ACC112 (cell line): ENCODE data around the gene CAAP1.
"Not testable (repeated sequence)": the region's sequence is repeated elsewhere in the genome, so short reads cannot be mapped to it uniquely, and the experiment has no call there.

ENCODE experiments used
- H2AFZ ChIP-seq: fragments of 200-600 bp; sonication (generic); one replicate; pipeline ENCODE4 v1.6.0; 2017; ENCODE audit warnings: antibody characterized with exemption, low read length; ENCODE audit not compliant: unreplicated experiment
- H3K27ac ChIP-seq: fragments of 200-600 bp; sonication (generic); 2 replicates; pipeline ENCODE4 v1.5.1; 2014; ENCODE audit warnings: low read depth, mild to moderate bottlenecking, antibody characterized with exemption, low read length, moderate library complexity
- H3K27me3 ChIP-seq: fragments of 200-600 bp; sonication (generic); 2 replicates; pipeline ENCODE4 v1.6.1; 2014; ENCODE audit warnings: mild to moderate bottlenecking, antibody characterized with exemption, low read length, moderate library complexity, mixed read lengths; ENCODE audit not compliant: insufficient read depth
- H3K36me3 ChIP-seq: fragments of 200-600 bp; sonication (generic); 2 replicates; pipeline ENCODE4 v1.6.1; 2016; ENCODE audit warnings: mild to moderate bottlenecking, antibody characterized with exemption, low read length, moderate library complexity, mixed read lengths; ENCODE audit not compliant: insufficient read depth
- H3K4me1 ChIP-seq: fragments of 200-600 bp; sonication (generic); one replicate; pipeline ENCODE4 v1.6.1; 2016; ENCODE audit warnings: low read length, mixed read lengths; ENCODE audit not compliant: insufficient read depth, unreplicated experiment, control insufficient read depth
- H3K4me3 ChIP-seq: fragments of 200-600 bp; sonication (generic); 2 replicates; pipeline ENCODE4 v1.5.1; 2014; ENCODE audit warnings: mild to moderate bottlenecking, low read depth, low read length
- H3K79me2 ChIP-seq: fragments of 200-600 bp; sonication (generic); one replicate; pipeline ENCODE4 v1.6.0; 2016; ENCODE audit warnings: low read length; ENCODE audit not compliant: control insufficient read depth, unreplicated experiment, insufficient read depth

CAAP1 gene

GRCh38 chr9:26904070-26904469 is 11.5 kb upstream of the CAAP1 start:
- Histone ChIP-seq H3K36me3 (peaks cover 16% of the 10 kb centered on the region), H3K27me3 (no peaks in the 10 kb centered on the region), H3K27ac (no peak overlapping the region), H3K4me1 (no peaks in the 10 kb centered on the region), H2AFZ (no peak overlapping the region), H3K4me3 (no peak overlapping the region), H3K79me2 (no peaks in the 10 kb centered on the region)

DNA sequence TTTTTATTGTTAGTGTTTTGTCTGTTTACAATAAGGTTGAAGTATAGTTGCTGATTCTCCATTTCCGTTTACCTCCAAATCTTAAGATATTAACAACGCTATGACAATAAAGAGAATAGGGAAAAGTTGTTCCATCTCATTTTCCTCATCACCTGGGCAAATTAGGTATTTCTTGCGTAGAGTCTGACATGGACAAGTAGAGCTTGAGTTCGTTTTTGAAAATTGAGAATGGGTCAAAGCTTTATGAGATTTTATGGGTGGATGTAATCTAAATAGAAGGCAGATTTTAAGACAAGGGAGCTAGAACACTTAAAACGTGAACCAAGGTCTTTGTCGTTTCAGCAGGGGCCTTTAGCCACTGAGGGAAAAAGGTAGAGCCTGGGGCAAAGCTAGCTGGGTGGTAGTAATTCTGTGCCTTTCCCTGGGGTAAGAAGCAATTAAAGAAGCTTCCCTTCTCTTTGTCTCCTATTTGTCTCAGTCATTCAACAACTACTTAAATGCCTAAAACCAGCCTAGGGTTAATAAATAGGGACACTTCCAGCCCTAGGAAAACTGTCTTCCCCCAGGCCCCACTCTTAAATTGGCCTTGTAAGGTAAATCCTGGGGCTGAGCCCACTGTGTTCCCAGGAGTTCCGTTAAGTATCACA is 551 bp upstream of the CAAP1 start:
- Histone ChIP-seq H3K27me3 (no peaks in the 10 kb centered on the region), H3K36me3 (no peaks in the 10 kb centered on the region), H3K4me1 (peaks cover 16% of the 10 kb centered on the region), H2AFZ (peak overlapping the region; percentile 98), H3K4me3 (peak overlapping the region; percentile 90), H3K79me2 (peaks cover 33% of the 10 kb centered on the region), H3K27ac (peak overlapping the region; percentile 83)

- Histone ChIP-seq H2AFZ (peak overlapping the region; percentile 58), H3K27me3 (no peaks in the 10 kb centered on the region), H3K4me1 (peaks cover 19% of the 10 kb centered on the region), H3K79me2 (peaks cover 37% of the 10 kb centered on the region), H3K27ac (peak overlapping the region; percentile 83), H3K36me3 (no peaks in the 10 kb centered on the region), H3K4me3 (peak overlapping the region; percentile 90)
These were observed 876 bp downstream of the CAAP1 start for GRCh38 chr9:26891726-26892125.

- H3K36me3 ChIP-seq, result peaks cover 2% of the 10 kb centered on the region; the same call in 1 of the 2 replicates
- H3K27me3 ChIP-seq, result no peaks in the 10 kb centered on the region
- no peak overlapping the region for H2AFZ ChIP-seq
- peaks cover 40% of the 10 kb centered on the region for H3K79me2 ChIP-seq
- peaks cover 19% of the 10 kb centered on the region for H3K4me1 ChIP-seq
- H3K27ac ChIP-seq, result no peak overlapping the region
- H3K4me3 ChIP-seq, result no peak overlapping the region
These were observed 4.3 kb downstream of the CAAP1 start for GRCh38 chr9:26888271-26888670.

- H3K4me3 ChIP-seq, result no peak overlapping the region
- H3K36me3 ChIP-seq, result peaks cover 31% of the 10 kb centered on the region
These were observed 10.4 kb downstream of the CAAP1 start for GRCh38 chr9:26882154-26882553.

GRCh38 chr9:26880262-26880661 is 12.3 kb downstream of the CAAP1 start:
- no peaks in the 10 kb centered on the region for H3K27me3 ChIP-seq
- H2AFZ ChIP-seq, result no peak overlapping the region
- no peak overlapping the region for H3K4me3 ChIP-seq
- H3K36me3 ChIP-seq, result peaks cover 31% of the 10 kb centered on the region
- no peak overlapping the region for H3K27ac ChIP-seq
- no peaks in the 10 kb centered on the region for H3K4me1 ChIP-seq
- no peaks in the 10 kb centered on the region for H3K79me2 ChIP-seq

More at GRCh38 chr9:26882154-26882553, 10.4 kb downstream of the CAAP1 start:
- H3K4me1 ChIP-seq, result no peaks in the 10 kb centered on the region
- peaks cover 3% of the 10 kb centered on the region for H3K79me2 ChIP-seq
- H2AFZ ChIP-seq, result no peak overlapping the region
- no peaks in the 10 kb centered on the region for H3K27me3 ChIP-seq
- no peak overlapping the region for H3K27ac ChIP-seq

- not testable (repeated sequence) for H3K4me3 ChIP-seq, H3K79me2 ChIP-seq, H2AFZ ChIP-seq, H3K4me1 ChIP-seq, H3K27me3 ChIP-seq, H3K27ac ChIP-seq, H3K36me3 ChIP-seq
These were observed 17.4 kb downstream of the CAAP1 start for GRCh38 chr9:26875155-26875554.

DNA sequence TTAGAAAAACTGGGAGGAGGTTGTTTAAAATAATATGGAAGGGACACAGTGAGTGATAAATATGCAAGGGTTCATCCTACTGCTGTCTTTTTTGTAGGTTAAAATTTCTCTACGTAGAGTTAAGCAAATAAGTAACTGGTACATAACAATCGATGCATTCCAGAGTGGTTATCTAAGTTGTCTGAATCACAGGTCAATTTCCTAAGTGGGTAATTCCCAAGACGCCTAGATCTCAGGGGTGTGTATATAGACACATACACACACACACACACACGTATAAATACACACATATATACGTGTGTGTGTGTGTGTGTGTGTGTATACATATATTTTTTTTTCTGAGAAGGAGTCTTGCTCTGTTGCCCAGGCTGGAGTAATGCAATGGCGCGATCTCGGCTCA is 22.3 kb downstream of the CAAP1 start:
- Histone ChIP-seq H2AFZ (no peak overlapping the region), H3K36me3 (peaks cover 3% of the 10 kb centered on the region; the same call in 1 of the 2 replicates), H3K27me3 (no peaks in the 10 kb centered on the region), H3K27ac (peak overlapping the region; percentile 32; the same call in 1 of the 2 replicates), H3K79me2 (no peaks in the 10 kb centered on the region), H3K4me3 (no peak overlapping the region; the same call in 1 of the 2 replicates), H3K4me1 (peaks cover 3% of the 10 kb centered on the region)

GRCh38 chr9:26863074-26863473 is 29.5 kb downstream of the CAAP1 start:
- Histone ChIP-seq H3K4me1 (no peaks in the 10 kb centered on the region), H3K27ac (no peak overlapping the region), H3K4me3 (no peak overlapping the region), H3K27me3 (no peaks in the 10 kb centered on the region), H3K36me3 (no peaks in the 10 kb centered on the region; the same call in 1 of the 2 replicates), H2AFZ (no peak overlapping the region), H3K79me2 (no peaks in the 10 kb centered on the region)

DNA sequence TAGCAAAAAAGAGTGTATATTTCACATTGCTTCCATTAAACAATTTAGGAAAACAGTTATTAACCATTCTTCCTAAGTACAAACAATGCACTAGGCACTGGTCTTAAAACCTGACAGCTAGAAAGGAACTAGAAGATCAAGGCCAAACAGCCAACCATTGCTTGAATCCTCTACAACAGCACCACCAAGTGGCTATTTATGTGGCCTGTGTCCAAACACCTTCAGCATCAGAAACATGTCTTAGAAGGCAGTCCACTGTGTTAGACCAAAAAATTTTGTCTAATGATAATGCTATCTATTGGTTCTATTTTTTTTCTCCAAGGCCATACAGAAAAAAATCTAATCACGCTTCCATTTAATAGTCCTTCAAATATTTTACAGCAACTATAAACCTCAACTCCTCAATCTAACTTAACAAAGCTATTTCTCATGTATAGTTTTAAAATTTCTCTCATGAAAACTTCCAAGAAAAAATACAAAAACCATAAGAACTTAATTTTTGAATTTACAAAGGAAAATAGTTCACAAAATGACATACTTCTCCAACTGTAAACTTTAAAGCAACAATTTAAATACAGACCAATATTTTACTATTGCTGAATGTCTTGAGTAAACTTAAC is 36.1 kb downstream of the CAAP1 start:
- Histone ChIP-seq H3K4me1 (no peaks in the 10 kb centered on the region), H3K27me3 (no peaks in the 10 kb centered on the region), H3K27ac (no peak overlapping the region), H3K36me3 (no peaks in the 10 kb centered on the region; the same call in 1 of the 2 replicates), H3K4me3 (no peak overlapping the region), H3K79me2 (no peaks in the 10 kb centered on the region), H2AFZ (no peak overlapping the region)

- Histone ChIP-seq H2AFZ (no peak overlapping the region), H3K36me3 (peaks cover 3% of the 10 kb centered on the region; the same call in 1 of the 2 replicates), H3K27ac (no peak overlapping the region), H3K79me2 (no peaks in the 10 kb centered on the region), H3K4me1 (no peaks in the 10 kb centered on the region), H3K27me3 (no peaks in the 10 kb centered on the region), H3K4me3 (no peak overlapping the region)
These were observed 41.6 kb downstream of the CAAP1 start for GRCh38 chr9:26850995-26851394.
